OCI-LY7 (cell line): Measurements from ENCODE around the gene ATF7. TPM values are rescaled to one million over a fixed set of nuclear protein-coding genes. Genes with fewer than 3 reads are reported as not detected.

Source experiments
- BruUV-seq: library from RNA; stranded (reverse); fragments of 400-500 nt; replicated peaks from 2 replicates; lab custom pipeline; 2021; lab: Mats Ljungman, UMichigan
- CTCF ChIA-PET: fragments of 300-600 bp; sonication (Branson Sonifier 250); formaldehyde crosslinking; loops from one replicate; lab custom pipeline; 2022; ENCODE audit warnings: antibody characterized with exemption; ENCODE audit not compliant: unreplicated experiment; lab: Charles Lee
- POLR2A ChIA-PET: fragments of 300-600 bp; sonication (Branson Sonifier 250); formaldehyde crosslinking; loops from one replicate; lab custom pipeline; 2022; ENCODE audit warnings: antibody characterized with exemption; lab: Charles Lee
- DNase-seq: peaks from one replicate; pipeline ENCODE4 v3.0.0-alpha.2; 2015; ENCODE audit warnings: low spot score
- H2AFZ ChIP-seq: fragments of 200-600 bp; sonication (generic), shearing (Covaris generic); 2 replicates; pipeline ENCODE4 v1.6.1; 2014; ENCODE audit warnings: mild to moderate bottlenecking, antibody characterized with exemption, low read length, moderate library complexity
- H3K27ac ChIP-seq: fragments of 200-600 bp; sonication (generic); 2 replicates; pipeline ENCODE4 v1.5.1; 2014; ENCODE audit warnings: mixed run types, low read depth, mild to moderate bottlenecking, moderate library complexity, low read length, inconsistent platforms; ENCODE audit not compliant: poor library complexity, severe bottlenecking
- H3K36me3 ChIP-seq: fragments of 200-600 bp; sonication (generic); 2 replicates; pipeline ENCODE4 v1.6.1; 2014; ENCODE audit warnings: mild to moderate bottlenecking, antibody characterized with exemption, low read length, moderate library complexity, mixed read lengths; ENCODE audit not compliant: insufficient read depth
- H3K4me1 ChIP-seq: fragments of 200-600 bp; sonication (generic); 2 replicates; pipeline ENCODE4 v1.5.1; 2014; ENCODE audit warnings: mild to moderate bottlenecking, low read length; ENCODE audit not compliant: insufficient read depth, poor library complexity, severe bottlenecking
- H3K4me2 ChIP-seq: fragments of 200-600 bp; sonication (generic); 2 replicates; pipeline ENCODE4 v1.6.1; 2014; ENCODE audit warnings: mild to moderate bottlenecking, low read length
- H3K4me3 ChIP-seq: fragments of 200-600 bp; sonication (generic); 2 replicates; pipeline ENCODE4 v1.5.1; 2014; ENCODE audit warnings: mild to moderate bottlenecking, low read depth, low read length; ENCODE audit not compliant: poor library complexity, severe bottlenecking
- H3K79me2 ChIP-seq: fragments of 200-600 bp; sonication (generic); 2 replicates; pipeline ENCODE4 v1.6.1; 2016; ENCODE audit warnings: low read depth, mild to moderate bottlenecking, low read length, moderate library complexity, mixed read lengths; ENCODE audit not compliant: insufficient read depth
- H3K9me2 ChIP-seq: fragments of 200-600 bp; sonication (generic); 2 replicates; pipeline ENCODE4 v1.6.1; 2016; ENCODE audit warnings: mild to moderate bottlenecking, low read length, mixed read lengths; ENCODE audit not compliant: insufficient read depth
- H3K9me3 ChIP-seq: fragments of 200-600 bp; sonication (generic); 2 replicates; pipeline ENCODE4 v1.6.1; 2014; ENCODE audit warnings: mild to moderate bottlenecking, mixed run types, low read length, mixed read lengths
- H4K20me1 ChIP-seq: fragments of 200-600 bp; sonication (generic); 2 replicates; pipeline ENCODE4 v1.6.1; 2014; ENCODE audit warnings: mild to moderate bottlenecking, antibody characterized with exemption, low read length, moderate library complexity, mixed read lengths; ENCODE audit not compliant: insufficient read depth
- EZH2phosphoT487 ChIP-seq: fragments of 200-600 bp; sonication (generic); IDR thresholded peaks from 2 replicates; pipeline ENCODE4 v1.6.1; 2018; ENCODE audit warnings: low read depth, borderline replicate concordance, mild to moderate bottlenecking, mixed run types, antibody characterized with exemption, low read length, moderate library complexity, mixed read lengths
- intact Hi-C: fragments of 100-400 bp; cut with micrococcal nuclease; formaldehyde crosslinking; loops from one replicate; pipeline ENCODE4 v1.10.0; 2022; ENCODE audit not compliant: unreplicated experiment
- total RNA-seq, 2 experiments: library from RNA; depleted of rRNA in 1 of 2; stranded (reverse); fragments of >200 nt in 1 of 2; shearing (Covaris generic) in 1 of 2; gene quantifications; 2 replicates each; pipeline ENCODE4 v1.2.3, GENCODE V29; 2014 to 2022
- TF ChIP-seq, protein P1 (sequence below): fragments of 200-600 bp; sonication (generic); conservative IDR thresholded peaks from 2 replicates; pipeline ENCODE4 v1.5.1; 2014; ENCODE audit warnings: mild to moderate bottlenecking, antibody characterized with exemption, low read length, moderate library complexity, mixed read lengths

The ATF7 gene
- total RNA-seq, 2 experiments from 2014 or later = 6.8 to 23.2 TPM

DNA sequence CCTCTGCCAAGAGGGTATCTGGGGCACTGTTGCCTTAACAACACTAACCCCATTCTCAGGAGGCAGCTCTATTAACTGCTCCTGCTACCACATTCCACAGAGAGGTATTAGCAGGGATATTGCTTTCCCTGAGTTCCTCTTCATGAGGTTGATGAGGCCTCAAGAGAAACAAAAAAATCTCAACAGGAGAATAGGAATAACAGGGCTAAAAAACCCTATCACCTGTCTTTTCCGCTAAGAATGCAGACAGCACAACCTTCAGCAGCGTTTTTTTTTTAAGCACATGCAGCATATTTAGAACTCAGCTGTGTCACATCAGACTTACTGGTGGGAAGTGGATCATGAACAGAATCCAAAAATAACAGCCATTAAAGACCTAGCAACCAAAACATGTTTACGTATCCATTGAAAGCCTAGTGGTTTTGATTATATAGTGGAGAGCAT, 29.2 kb downstream of the ATF7 start:
- intact Hi-C loops = no loop called here
- H3K79me2 ChIP-seq = peaks cover 8% of the 10 kb centered on the region; the same call in 1 of the 2 replicates
- POLR2A ChIA-PET = interaction anchor here (2.3 kb wide), 1 partner anchor 17 kb away, joined by 7 read pairs; no protein-coding TSS in a partner anchor

DNA sequence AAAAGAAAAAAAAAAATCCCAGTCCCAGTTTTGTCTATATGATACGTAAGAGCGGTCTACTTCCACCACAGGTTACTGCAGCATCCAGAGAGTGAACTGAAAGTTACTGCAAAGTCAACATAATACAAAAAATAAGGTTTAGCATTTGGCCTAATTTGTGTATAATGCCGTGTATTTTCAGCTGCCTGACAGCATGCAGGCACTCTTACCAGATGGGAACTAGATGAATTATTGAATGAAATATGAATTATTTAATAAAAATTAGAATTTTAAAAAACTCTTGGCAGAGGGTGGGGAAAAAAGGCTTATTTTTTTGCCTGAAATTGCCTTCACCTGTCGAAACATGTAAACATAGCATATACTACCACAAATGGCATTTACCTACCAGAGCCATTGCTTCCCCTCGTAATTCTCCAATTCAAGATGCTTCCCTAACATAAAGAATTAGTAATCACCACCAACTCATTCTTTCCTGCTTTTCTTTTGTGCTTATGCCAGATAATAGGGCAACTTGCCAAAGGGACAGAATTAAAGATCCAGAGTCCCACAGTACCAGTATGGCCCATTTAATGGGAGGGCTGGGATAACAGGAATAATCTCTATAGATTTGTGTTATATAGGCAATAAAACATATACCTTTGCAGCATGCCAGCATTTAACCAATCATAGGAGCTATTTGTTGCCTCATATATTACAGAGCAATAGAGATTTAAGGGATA, 31.1 kb downstream of the ATF7 start:
- Histone ChIP-seq H3K4me2 (no peak overlapping the region), H2AFZ (no peak overlapping the region), H3K36me3 (peaks cover 6% of the 10 kb centered on the region; the same call in 1 of the 2 replicates), H3K9me3 (no peaks in the 10 kb centered on the region), H3K27ac (no peak overlapping the region), H3K9me2 (no peaks in the 10 kb centered on the region), H3K4me1 (no peaks in the 10 kb centered on the region), H4K20me1 (no peaks in the 10 kb centered on the region), H3K79me2 (no peaks in the 10 kb centered on the region), H3K4me3 (no peak overlapping the region)
- no peak for DNase-seq
- CTCF ChIA-PET = no interaction called here
- intact Hi-C loops = no loop called here
- POLR2A ChIA-PET = interaction anchor here (0.8 to 2.3 kb wide), 2 partner anchors 19 to 24 kb away, joined by 3 to 7 read pairs; no protein-coding TSS in a partner anchor
- BruUV-seq = no TSS peak
- TF ChIP-seq, protein P1, sequence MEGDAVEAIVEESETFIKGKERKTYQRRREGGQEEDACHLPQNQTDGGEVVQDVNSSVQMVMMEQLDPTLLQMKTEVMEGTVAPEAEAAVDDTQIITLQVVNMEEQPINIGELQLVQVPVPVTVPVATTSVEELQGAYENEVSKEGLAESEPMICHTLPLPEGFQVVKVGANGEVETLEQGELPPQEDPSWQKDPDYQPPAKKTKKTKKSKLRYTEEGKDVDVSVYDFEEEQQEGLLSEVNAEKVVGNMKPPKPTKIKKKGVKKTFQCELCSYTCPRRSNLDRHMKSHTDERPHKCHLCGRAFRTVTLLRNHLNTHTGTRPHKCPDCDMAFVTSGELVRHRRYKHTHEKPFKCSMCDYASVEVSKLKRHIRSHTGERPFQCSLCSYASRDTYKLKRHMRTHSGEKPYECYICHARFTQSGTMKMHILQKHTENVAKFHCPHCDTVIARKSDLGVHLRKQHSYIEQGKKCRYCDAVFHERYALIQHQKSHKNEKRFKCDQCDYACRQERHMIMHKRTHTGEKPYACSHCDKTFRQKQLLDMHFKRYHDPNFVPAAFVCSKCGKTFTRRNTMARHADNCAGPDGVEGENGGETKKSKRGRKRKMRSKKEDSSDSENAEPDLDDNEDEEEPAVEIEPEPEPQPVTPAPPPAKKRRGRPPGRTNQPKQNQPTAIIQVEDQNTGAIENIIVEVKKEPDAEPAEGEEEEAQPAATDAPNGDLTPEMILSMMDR = no peak
- TF ChIP-seq EZH2phosphoT487 = no peak

More for the DNA sequence above, 29.2 kb downstream of the ATF7 start:
- CTCF ChIA-PET = no interaction called here
- Histone ChIP-seq H3K36me3 (peaks cover 8% of the 10 kb centered on the region; the same call in 1 of the 2 replicates), H3K27ac (no peak overlapping the region), H3K4me3 (no peak overlapping the region), H3K4me2 (no peak overlapping the region), H3K4me1 (peaks cover 15% of the 10 kb centered on the region), H3K9me2 (no peaks in the 10 kb centered on the region), H4K20me1 (no peaks in the 10 kb centered on the region), H2AFZ (no peak overlapping the region), H3K9me3 (no peaks in the 10 kb centered on the region)
- no peak for DNase-seq
- TF ChIP-seq, protein P1 = no peak
- no peak for TF ChIP-seq EZH2phosphoT487
- BruUV-seq = no TSS peak

DNA sequence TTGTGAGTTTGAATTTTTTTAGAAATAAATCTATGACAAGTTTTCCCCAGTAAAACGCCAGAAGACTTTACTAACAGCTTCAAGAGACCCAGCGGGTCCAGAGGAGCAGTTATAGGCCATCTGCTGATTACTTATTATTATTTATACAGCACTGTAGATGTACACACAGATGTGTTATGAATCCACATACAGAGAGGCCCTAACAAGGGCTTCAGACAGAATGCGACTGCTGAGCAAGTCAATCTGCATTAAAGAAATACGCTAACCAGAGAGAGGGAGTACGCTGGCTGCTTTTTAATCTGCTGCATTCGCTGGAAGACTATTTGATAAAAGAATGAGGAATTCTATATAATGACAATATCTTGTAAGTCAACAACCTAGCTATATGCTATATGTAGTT, 32.5 kb downstream of the ATF7 start:
- H3K9me3 ChIP-seq = no peaks in the 10 kb centered on the region
- BruUV-seq = no TSS peak
- H2AFZ ChIP-seq = no peak overlapping the region
- intact Hi-C loops = no loop called here
- H4K20me1 ChIP-seq = no peaks in the 10 kb centered on the region
- H3K27ac ChIP-seq = no peak overlapping the region
- no peaks in the 10 kb centered on the region for H3K9me2 ChIP-seq
- H3K4me3 ChIP-seq = no peak overlapping the region
- no peaks in the 10 kb centered on the region for H3K4me1 ChIP-seq
- ChIA-PET CTCF (no interaction called here), POLR2A (interaction anchor here (0.9 kb wide), 1 partner anchor 19 kb away, joined by 4 read pairs; no protein-coding TSS in a partner anchor)
- DNase-seq = no peak
- no peaks in the 10 kb centered on the region for H3K79me2 ChIP-seq
- no peak for TF ChIP-seq EZH2phosphoT487
- no peaks in the 10 kb centered on the region for H3K36me3 ChIP-seq
- no peak overlapping the region for H3K4me2 ChIP-seq
